ENCODE measurements around the gene BSND.

GRCh38 chr1:55041613-55042012, 42.9 kb downstream of the BSND start:
- TF ChIP-seq EZH2 (IDR thresholded peaks at IDR 0.05; ENCODE audit: insufficient read depth, poor library complexity, severe bottlenecking): no peak
- TF ChIP-seq EZH2phosphoT487 (IDR thresholded peaks at IDR 0.05; ENCODE audit: insufficient read depth, low read depth): no peak

All from GM23248 (cell line).